H1 (cell line): Measurements from ENCODE around the gene SLC1A2. TPM values are rescaled to one million over a fixed set of nuclear protein-coding genes. Genes with fewer than 3 reads are reported as not detected.

Experiments used
- CTCF ChIA-PET: fragments of 300-600 bp; sonication (Branson Sonifier 250); formaldehyde crosslinking; loops from one replicate; lab custom pipeline; 2021; ENCODE audit not compliant: partially characterized antibody; lab: Charles Lee
- POLR2A ChIA-PET: fragments of 300-600 bp; sonication (Branson Sonifier 250); formaldehyde crosslinking; loops from one replicate; lab custom pipeline; 2021; ENCODE audit warnings: inconsistent platforms; ENCODE audit not compliant: partially characterized antibody; lab: Charles Lee
- DNase-seq, 2 experiments: peaks; one replicate each; pipeline versions ENCODE4 v3.0.0 to v3.0.0-alpha.2; 2010 to 2022; ENCODE audit warnings: low spot score in 2 of 2, low read depth in 1 of 2, mixed read lengths in 1 of 2
- FAIRE-seq: peaks from 2 replicates; lab custom pipeline; 2011; peaks lifted over from hg19 to GRCh38; lab: Jason Lieb, UNC
- H2AFZ ChIP-seq: 2 replicates; pipeline ENCODE4 v1.8.1; 2012; ENCODE audit warnings: low read length, inconsistent platforms
- H2AK5ac ChIP-seq: 2 replicates; pipeline ENCODE4 v1.6.1; 2013; ENCODE audit warnings: low read depth, low read length
- H2BK120ac ChIP-seq: replicated peaks from 2 replicates; pipeline ENCODE3; 2013; ENCODE audit warnings: low read depth, low read length, inconsistent platforms
- H2BK12ac ChIP-seq: 2 replicates; pipeline ENCODE4 v1.6.1; 2013; ENCODE audit warnings: low read depth, low read length
- H2BK15ac ChIP-seq: 2 replicates; pipeline ENCODE4 v1.6.1; 2013; ENCODE audit warnings: low read length
- H2BK20ac ChIP-seq: 2 replicates; pipeline ENCODE4 v1.6.1; 2013; ENCODE audit warnings: low read length
- H2BK5ac ChIP-seq: 2 replicates; pipeline ENCODE4 v1.6.1; 2013; ENCODE audit warnings: low read depth, low read length
- H3K14ac ChIP-seq: 2 replicates; pipeline ENCODE4 v1.6.1; 2013; ENCODE audit warnings: inconsistent platforms; ENCODE audit not compliant: insufficient read length
- H3K18ac ChIP-seq: 2 replicates; pipeline ENCODE4 v1.6.1; 2013; ENCODE audit warnings: low read length; ENCODE audit errors: extremely low read depth
- H3K23ac ChIP-seq: 2 replicates; pipeline ENCODE4 v1.6.1; 2013; ENCODE audit warnings: inconsistent platforms; ENCODE audit not compliant: insufficient read length
- H3K23me2 ChIP-seq: 2 replicates; pipeline ENCODE4 v1.6.1; 2013; ENCODE audit warnings: low read depth, low read length
- H3K27ac ChIP-seq: 2 replicates; pipeline ENCODE4 v1.6.1; 2011; ENCODE audit warnings: low read depth, low read length, inconsistent platforms
- H3K27me3 ChIP-seq, 4 experiments: replicated peaks in 1 of 4; 1 replicate in 1 of 4; 2 replicates in 3 of 4; pipeline versions ENCODE4 v1.6.1 to v1.8.1; 2011 to 2013; ENCODE audit warnings: low read length in 3 of 4, mild to moderate bottlenecking in 3 of 4, inconsistent platforms in 2 of 4, mixed read lengths in 2 of 4, moderate library complexity in 1 of 4; ENCODE audit not compliant: control insufficient read depth in 3 of 4, insufficient read depth in 3 of 4; ENCODE audit errors: extremely low read depth in 1 of 4
- H3K36me3 ChIP-seq, 4 experiments: 2 replicates each; pipeline versions ENCODE4 v1.6.1 to v1.8.1; 2011 to 2013; ENCODE audit warnings: mild to moderate bottlenecking in 4 of 4, low read length in 3 of 4, moderate library complexity in 2 of 4, control low read depth in 1 of 4, inconsistent platforms in 1 of 4; ENCODE audit not compliant: insufficient read depth in 4 of 4, control insufficient read depth in 2 of 4
- H3K4ac ChIP-seq: replicated peaks from 2 replicates; pipeline ENCODE3; 2013; ENCODE audit warnings: low read length, low read depth, mixed read lengths, inconsistent platforms; ENCODE audit not compliant: insufficient read length
- H3K4me1 ChIP-seq, 4 experiments: replicated peaks in 1 of 4; 1 replicate in 1 of 4; 2 replicates in 3 of 4; pipeline versions ENCODE4 v1.6.1 to v1.8.1; 2011 to 2013; ENCODE audit warnings: low read length in 3 of 4, inconsistent platforms in 2 of 4, mixed read lengths in 1 of 4; ENCODE audit not compliant: insufficient read depth in 4 of 4, control insufficient read depth in 3 of 4
- H3K4me2 ChIP-seq, 2 experiments: 2 replicates each; pipeline versions ENCODE4 v1.6.1 to v1.8.1; 2011 to 2013; ENCODE audit warnings: low read depth in 2 of 2, low read length in 2 of 2, control low read depth in 1 of 2, inconsistent platforms in 1 of 2, mild to moderate bottlenecking in 1 of 2; ENCODE audit not compliant: insufficient read depth in 1 of 2
- H3K4me3 ChIP-seq, 4 experiments: fragments of 200-600, 300-600 bp in 1 of 4; sonication (generic), shearing (Covaris generic), sonication (Bioruptor Twin) in 1 of 4; 2 replicates each; pipeline versions ENCODE4 v1.5.1 to v1.8.1; 2011 to 2016; ENCODE audit warnings: low read length in 4 of 4, low read depth in 3 of 4, control low read depth in 2 of 4, inconsistent platforms in 2 of 4, mild to moderate bottlenecking in 2 of 4, mixed read lengths in 1 of 4, moderate library complexity in 1 of 4; ENCODE audit not compliant: insufficient read depth in 2 of 4; ENCODE audit errors: extremely low read depth in 1 of 4
- H3K56ac ChIP-seq: replicated peaks from 2 replicates; pipeline ENCODE3; 2013; ENCODE audit warnings: low read depth, mild to moderate bottlenecking, mixed read lengths, low read length, inconsistent platforms; ENCODE audit not compliant: insufficient read length
- H3K79me1 ChIP-seq: 2 replicates; pipeline ENCODE4 v1.6.1; 2013; ENCODE audit warnings: low read depth, low read length, control low read depth
- H3K79me2 ChIP-seq, 2 experiments: 2 replicates each; pipeline versions ENCODE4 v1.6.1 to v1.8.1; 2012 to 2013; ENCODE audit warnings: low read length in 2 of 2, mild to moderate bottlenecking in 2 of 2, inconsistent platforms in 1 of 2; ENCODE audit not compliant: insufficient read depth in 2 of 2, control insufficient read depth in 1 of 2
- H3K9ac ChIP-seq, 4 experiments: replicated peaks in 1 of 4; 1 replicate in 1 of 4; 2 replicates in 3 of 4; pipeline versions ENCODE4 v1.6.1 to v1.8.1; 2011 to 2013; ENCODE audit warnings: low read depth in 3 of 4, low read length in 3 of 4, control low read depth in 2 of 4, mild to moderate bottlenecking in 2 of 4, moderate library complexity in 2 of 4, inconsistent platforms in 1 of 4; ENCODE audit errors: extremely low read depth in 1 of 4
- H3K9me3 ChIP-seq, 2 experiments: 2 replicates each; pipeline versions ENCODE4 v1.6.1 to v1.8.1; 2012 to 2013; ENCODE audit warnings: mild to moderate bottlenecking in 2 of 2, moderate library complexity in 2 of 2, control low read depth in 1 of 2, inconsistent platforms in 1 of 2, low read depth in 1 of 2, low read length in 1 of 2, mixed read lengths in 1 of 2; ENCODE audit not compliant: insufficient read depth in 2 of 2
- H4K20me1 ChIP-seq, 2 experiments: replicated peaks in 1 of 2; 2 replicates each; pipeline versions ENCODE3 to v1.8.1; 2011 to 2013; ENCODE audit warnings: inconsistent platforms in 2 of 2, low read length in 2 of 2, mild to moderate bottlenecking in 1 of 2; ENCODE audit not compliant: insufficient read depth in 2 of 2, control insufficient read depth in 1 of 2
- H4K5ac ChIP-seq: 2 replicates; pipeline ENCODE4 v1.6.1; 2013; ENCODE audit warnings: low read length, low read depth, mixed read lengths, inconsistent platforms; ENCODE audit not compliant: insufficient read length
- H4K8ac ChIP-seq: 2 replicates; pipeline ENCODE4 v1.8.0; 2013; ENCODE audit warnings: mild to moderate bottlenecking, moderate library complexity, low read length, inconsistent platforms; ENCODE audit not compliant: insufficient read depth; ENCODE audit errors: extremely low read depth
- H4K91ac ChIP-seq: replicated peaks from 2 replicates; pipeline ENCODE3; 2013; ENCODE audit warnings: low read length, mixed read lengths, inconsistent platforms; ENCODE audit not compliant: insufficient read length
- ATF2 ChIP-seq: IDR thresholded peaks from 2 replicates; pipeline ENCODE4 v1.6.1; 2012; ENCODE audit warnings: low read length, inconsistent platforms
- CBX5 ChIP-seq: fragments of 300-800, 300-1000 bp; sonication (generic); IDR thresholded peaks from 2 replicates; pipeline ENCODE4 v1.7.1; 2016; ENCODE audit warnings: antibody characterized with exemption, low read length, low read depth
- CEBPB ChIP-seq: IDR thresholded peaks from 2 replicates; pipeline ENCODE4 v1.6.1; 2012; ENCODE audit warnings: low read depth, low read length
- CHD2 ChIP-seq: IDR thresholded peaks from 2 replicates; pipeline ENCODE4 v1.6.1; 2012; ENCODE audit warnings: low read length, improper control_type of control experiment
- EGR1 ChIP-seq: IDR thresholded peaks from 2 replicates; pipeline ENCODE4 v1.6.1; 2011; ENCODE audit warnings: low read depth, low read length, borderline replicate concordance
- FOSL1 ChIP-seq: IDR thresholded peaks from 2 replicates; pipeline ENCODE4 v1.6.1; 2011; ENCODE audit warnings: mild to moderate bottlenecking, low read depth, low read length, moderate library complexity; ENCODE audit not compliant: insufficient read depth
- JUND ChIP-seq: IDR thresholded peaks from 2 replicates; pipeline ENCODE4 v1.6.1; 2011; ENCODE audit warnings: mild to moderate bottlenecking, improper control_type of control experiment, low read length
- NRF1 ChIP-seq: IDR thresholded peaks from 2 replicates; pipeline ENCODE4 v1.6.1; 2011; ENCODE audit warnings: mild to moderate bottlenecking, low read depth, low read length, improper control_type of control experiment
- POU5F1 ChIP-seq: IDR thresholded peaks from 2 replicates; pipeline ENCODE4 v1.6.1; 2011; ENCODE audit warnings: low read depth, mild to moderate bottlenecking, low read length, moderate library complexity
- SIX5 ChIP-seq: IDR thresholded peaks from 2 replicates; pipeline ENCODE4 v1.6.1; 2011; ENCODE audit warnings: mild to moderate bottlenecking, low read depth, low read length
- SRF ChIP-seq: IDR thresholded peaks from 2 replicates; pipeline ENCODE4 v1.6.1; 2011; ENCODE audit warnings: mild to moderate bottlenecking, low read depth, low read length, moderate library complexity
- YY1 ChIP-seq: IDR thresholded peaks from 2 replicates; pipeline ENCODE4 v1.6.1; 2011; ENCODE audit warnings: low read depth, mild to moderate bottlenecking, low read length
- ZNF274 ChIP-seq: IDR thresholded peaks from 2 replicates; pipeline ENCODE4 v1.7.0; 2012; ENCODE audit warnings: low read length, borderline replicate concordance; ENCODE audit errors: extremely low read depth
- WGBS, 2 experiments: shearing (Covaris generic) in 1 of 2; methylation state at CpG; one replicate each; pipeline versions ENCODE4 v1.1.6 to v1.1.7; 2013 to 2015; ENCODE audit warnings: low lambda C conversion rate in 2 of 2, mixed read lengths in 2 of 2, inconsistent platforms in 1 of 2, low coverage in 1 of 2, missing lambda C conversion rate in 1 of 2; ENCODE audit not compliant: insufficient replicate concordance in 2 of 2, insufficient coverage in 1 of 2, insufficient read length in 1 of 2; ENCODE audit errors: extremely low coverage in 1 of 2, missing lambda C conversion rate in 1 of 2; 5-methylcytosine and 5-hydroxymethylcytosine counted together
- polyA plus RNA-seq, 7 experiments: library from polyadenylated mRNA; depleted of rRNA in 3 of 7; stranded (reverse) in 5 of 7; unstranded in 2 of 7; fragments of >200 nt in 5 of 7; fragments of 200-250 nt in 2 of 7; gene quantifications; 1 replicate in 5 of 7; 2 replicates in 1 of 7; 4 replicates in 1 of 7; pipeline versions ENCODE4 v1.2.1 to v1.2.3, GENCODE V29; 2011 to 2013; ENCODE audit warnings: missing spikeins in 2 of 7, mixed read lengths in 2 of 7
- total RNA-seq: library from RNA; stranded (reverse); fragmentation: NEBNext Ultra II Directional; extraction: Animal tissue kit (Norgen Biotek cat#: 25700); gene quantifications from 2 replicates; pipeline ENCODE4 v1.2.1, GENCODE V29; 2021

Gene SLC1A2
- total and polyA plus RNA-seq, 2 of the 8 experiments (the other 6 are each of a cell fraction or from before 2014, with no cell fraction given), result 0.57 to 1.2 TPM

DNA sequence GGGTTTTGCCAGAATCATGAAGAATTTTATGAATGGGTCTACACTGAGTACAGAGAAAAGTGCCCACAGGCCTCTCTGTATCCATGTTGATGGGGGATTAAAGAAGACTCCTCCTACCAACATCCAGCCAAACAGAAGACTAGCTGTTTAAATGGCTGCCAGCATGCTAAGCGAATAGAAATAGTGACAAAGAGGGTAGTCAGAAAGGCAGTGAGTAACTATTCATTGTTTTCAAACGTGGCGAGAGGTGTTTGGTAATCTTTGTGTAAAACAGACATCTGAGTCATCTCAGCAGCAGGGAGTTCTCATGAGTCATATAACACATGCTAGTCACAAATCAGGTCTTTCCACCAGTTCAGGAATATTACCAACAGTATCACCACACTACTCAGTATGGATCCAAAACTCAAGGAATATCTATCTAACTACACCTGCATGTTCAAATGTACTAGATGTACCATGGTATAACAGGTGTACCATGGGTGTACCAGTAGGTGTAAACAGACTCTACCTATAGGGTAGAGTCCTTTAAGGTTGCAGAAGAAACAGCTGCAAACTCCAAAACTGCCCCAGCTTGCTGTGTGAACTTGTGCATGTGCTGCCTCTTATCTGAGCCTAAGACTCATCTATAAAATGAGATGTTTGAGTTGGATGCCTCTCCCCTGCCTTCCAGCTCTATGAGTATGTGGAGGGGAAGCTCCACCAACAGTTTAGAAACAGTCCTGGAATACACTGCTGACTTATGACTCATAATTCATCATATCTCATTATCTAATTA, 82.0 kb downstream of the SLC1A2 start:
- CTCF ChIA-PET, result interaction anchor here (0.6 to 1.3 kb wide), 2 partner anchors 68 to 825 kb away, joined by 3 to 5 read pairs; no protein-coding TSS in a partner anchor
- no peak overlapping the region for H4K8ac ChIP-seq
- no peak overlapping the region for H3K9ac ChIP-seq
- H3K27ac ChIP-seq, result no peak overlapping the region
- H2BK5ac ChIP-seq, result no peak overlapping the region
- H3K23ac ChIP-seq, result no peak overlapping the region
- no peak overlapping the region for H4K91ac ChIP-seq
- no peaks in the 10 kb centered on the region for H3K23me2 ChIP-seq
- POLR2A ChIA-PET, result no interaction called here
- no peaks in the 10 kb centered on the region for H3K9me3 ChIP-seq
- H2BK20ac ChIP-seq, result no peak overlapping the region
- no peaks in the 10 kb centered on the region for H3K27me3 ChIP-seq
- FAIRE-seq, result no peak
- no peaks in the 10 kb centered on the region for H3K79me1 ChIP-seq
- H3K4me1 ChIP-seq, result no peaks in the 10 kb centered on the region
- H2AFZ ChIP-seq, result no peak overlapping the region
- H3K14ac ChIP-seq, result no peak overlapping the region
- H2BK12ac ChIP-seq, result no peak overlapping the region
- no peak overlapping the region for H4K5ac ChIP-seq
- no peak for DNase-seq
- H2BK120ac ChIP-seq, result no peak overlapping the region
- no peaks in the 10 kb centered on the region for H3K79me2 ChIP-seq
- no peak overlapping the region for H3K56ac ChIP-seq
- H4K20me1 ChIP-seq, result no peaks in the 10 kb centered on the region
- no peak overlapping the region for H2BK15ac ChIP-seq
- H3K4ac ChIP-seq, result no peak overlapping the region
- H3K18ac ChIP-seq, result no peak overlapping the region
- WGBS, 2 experiments, result 78% methylated on average over 3 of the region's 3 CpGs; no CpG with 5 or more reads in 1 of the 2 experiments
- H3K4me2 ChIP-seq, result no peak overlapping the region
- H3K4me3 ChIP-seq, result no peak overlapping the region
- H2AK5ac ChIP-seq, result no peak overlapping the region
- H3K36me3 ChIP-seq, result no peaks in the 10 kb centered on the region
- TF ChIP-seq YY1, result no peak
- TF ChIP-seq NRF1, result no peak
- no peak for TF ChIP-seq CBX5
- no peak for TF ChIP-seq SIX5
- TF ChIP-seq CHD2, result no peak
- no peak for TF ChIP-seq ZNF274
- TF ChIP-seq FOSL1, result no peak
- no peak for TF ChIP-seq CEBPB
- TF ChIP-seq SRF, result no peak
- no peak for TF ChIP-seq POU5F1
- TF ChIP-seq JUND, result no peak
- no peak for TF ChIP-seq EGR1
- no peak for TF ChIP-seq ATF2
